Suprapubic skin (tissue), 4 donors: ENCODE measurements around the gene OR52N4.

Experiments used
- EP300 ChIP-seq: sonication (generic); formaldehyde crosslinking; IDR thresholded peaks from one replicate; pipeline ENCODE4 v1.6.1; 2017; ENCODE audit warnings: antibody characterized with exemption
- POLR2A ChIP-seq, 2 donors: fragments of 450-650 bp; IDR thresholded peaks; one replicate each; pipeline ENCODE4 v1.6.1; 2017; ENCODE audit warnings: antibody characterized with exemption in 2 of 2, mild to moderate bottlenecking in 2 of 2, moderate library complexity in 2 of 2
- POLR2AphosphoS5 ChIP-seq, 3 donors: sonication (generic); formaldehyde crosslinking; IDR thresholded peaks; one replicate each; pipeline ENCODE4 v1.6.1; 2017; ENCODE audit warnings: antibody characterized with exemption in 3 of 3
- TF ChIP-seq, protein P1 (sequence below), 2 donors: fragments of 200-600 bp in 1 of 2; fragments of 450-650 bp in 1 of 2; sonication (generic) in 1 of 2; IDR thresholded peaks; one replicate each; pipeline ENCODE4 v1.5.1; 2016 to 2019; ENCODE audit warnings: antibody characterized with exemption in 2 of 2, mild to moderate bottlenecking in 1 of 2, moderate library complexity in 1 of 2

GRCh38 chr11:5749836-5750235 lies 4.2 kb upstream of the OR52N4 start:
- TF ChIP-seq POLR2AphosphoS5 (IDR thresholded peaks at IDR 0.05) (no peak), POLR2A (IDR thresholded peaks at IDR 0.05) (no peak), EP300 (no peak)
- TF ChIP-seq, protein P1, sequence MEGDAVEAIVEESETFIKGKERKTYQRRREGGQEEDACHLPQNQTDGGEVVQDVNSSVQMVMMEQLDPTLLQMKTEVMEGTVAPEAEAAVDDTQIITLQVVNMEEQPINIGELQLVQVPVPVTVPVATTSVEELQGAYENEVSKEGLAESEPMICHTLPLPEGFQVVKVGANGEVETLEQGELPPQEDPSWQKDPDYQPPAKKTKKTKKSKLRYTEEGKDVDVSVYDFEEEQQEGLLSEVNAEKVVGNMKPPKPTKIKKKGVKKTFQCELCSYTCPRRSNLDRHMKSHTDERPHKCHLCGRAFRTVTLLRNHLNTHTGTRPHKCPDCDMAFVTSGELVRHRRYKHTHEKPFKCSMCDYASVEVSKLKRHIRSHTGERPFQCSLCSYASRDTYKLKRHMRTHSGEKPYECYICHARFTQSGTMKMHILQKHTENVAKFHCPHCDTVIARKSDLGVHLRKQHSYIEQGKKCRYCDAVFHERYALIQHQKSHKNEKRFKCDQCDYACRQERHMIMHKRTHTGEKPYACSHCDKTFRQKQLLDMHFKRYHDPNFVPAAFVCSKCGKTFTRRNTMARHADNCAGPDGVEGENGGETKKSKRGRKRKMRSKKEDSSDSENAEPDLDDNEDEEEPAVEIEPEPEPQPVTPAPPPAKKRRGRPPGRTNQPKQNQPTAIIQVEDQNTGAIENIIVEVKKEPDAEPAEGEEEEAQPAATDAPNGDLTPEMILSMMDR (IDR thresholded peaks at IDR 0.05): no peak
